ENCODE data around the gene DVL2. TPM values are rescaled to one million over a fixed set of nuclear protein-coding genes. Genes with fewer than 3 reads are reported as not detected.

Gene DVL2
- total and polyA plus RNA-seq, 2 of the 13 experiments (the other 11 are each of a cell fraction or from before 2014, with no cell fraction given) = 5.7 to 38.2 TPM

GRCh38 chr17:7234083-7234951, at the start of gene DVL2 (continued):
- TF ChIP-seq CEBPZ (IDR thresholded peaks at IDR 0.05; ENCODE audit: low read length) = no peak
- TF ChIP-seq SCMH1 (CRISPR knock-in tag; IDR thresholded peaks at IDR 0.05; ENCODE audit: borderline replicate concordance) = no peak
- TF ChIP-seq YEATS2 (CRISPR knock-in tag; IDR thresholded peaks at IDR 0.05; ENCODE audit: borderline replicate concordance) = peak; percentile 94
- no peak for TF ChIP-seq ZBTB44 (CRISPR knock-in tag; IDR thresholded peaks at IDR 0.05)
- TF ChIP-seq ZKSCAN1 (IDR thresholded peaks at IDR 0.05; ENCODE audit: low read length) = no peak
- TF ChIP-seq REST (IDR thresholded peaks at IDR 0.05; ENCODE audit: borderline replicate concordance in 1 of 2, low read depth in 1 of 2, low read length in 2 of 2) = no peak
- no peak for TF ChIP-seq PLSCR1 (CRISPR knock-in tag; IDR thresholded peaks at IDR 0.05; ENCODE audit: borderline replicate concordance)
- TF ChIP-seq ATF1 (CRISPR knock-in tag; IDR thresholded peaks at IDR 0.05) = no peak
- TF ChIP-seq ZNF124 (CRISPR knock-in tag; IDR thresholded peaks at IDR 0.05) = no peak
- TF ChIP-seq GTF3A (CRISPR knock-in tag; conservative IDR thresholded peaks at IDR 0.05) = 0 out of 2 replicates have a peak, but pooled peaks have one; percentile 22
- no peak for TF ChIP-seq HNRNPUL1 (IDR thresholded peaks at IDR 0.05; ENCODE audit: low read depth, low read length)
- TF ChIP-seq HNRNPL (IDR thresholded peaks at IDR 0.05; ENCODE audit: low read depth, low read length) = 0 out of 2 replicates have a peak, but pooled peaks have one; percentile 63
- no peak for TF ChIP-seq CHD2 (IDR thresholded peaks at IDR 0.05; ENCODE audit: low read depth, low read length)
- peak; percentile 37; the same call in 1 of the 2 replicates for TF ChIP-seq ATF2 (CRISPR knock-in tag; IDR thresholded peaks at IDR 0.05)
- no peak for TF ChIP-seq ATF7 (IDR thresholded peaks at IDR 0.05)
- peak; percentile 53; the same call in 1 of the 2 replicates for TF ChIP-seq ATF7 (CRISPR knock-in tag; IDR thresholded peaks at IDR 0.05)
- no peak for TF ChIP-seq CEBPB (IDR thresholded peaks at IDR 0.05; ENCODE audit: borderline replicate concordance, low read depth, low read length)

Data from HepG2 (cell line).